GM10266 (cell line): ENCODE data around the gene SEPTIN5.

Source experiments
- DNase-seq: peaks from one replicate; pipeline ENCODE4 v3.0.0; 2012; ENCODE audit errors: extremely low spot score
- TF ChIP-seq, protein P1 (sequence below): IDR thresholded peaks from 2 replicates; pipeline ENCODE4 v1.5.1; 2012; ENCODE audit warnings: mild to moderate bottlenecking, low read depth; ENCODE audit not compliant: control insufficient read depth, insufficient read depth; ENCODE audit errors: missing control alignments

The SEPTIN5 gene

DNA sequence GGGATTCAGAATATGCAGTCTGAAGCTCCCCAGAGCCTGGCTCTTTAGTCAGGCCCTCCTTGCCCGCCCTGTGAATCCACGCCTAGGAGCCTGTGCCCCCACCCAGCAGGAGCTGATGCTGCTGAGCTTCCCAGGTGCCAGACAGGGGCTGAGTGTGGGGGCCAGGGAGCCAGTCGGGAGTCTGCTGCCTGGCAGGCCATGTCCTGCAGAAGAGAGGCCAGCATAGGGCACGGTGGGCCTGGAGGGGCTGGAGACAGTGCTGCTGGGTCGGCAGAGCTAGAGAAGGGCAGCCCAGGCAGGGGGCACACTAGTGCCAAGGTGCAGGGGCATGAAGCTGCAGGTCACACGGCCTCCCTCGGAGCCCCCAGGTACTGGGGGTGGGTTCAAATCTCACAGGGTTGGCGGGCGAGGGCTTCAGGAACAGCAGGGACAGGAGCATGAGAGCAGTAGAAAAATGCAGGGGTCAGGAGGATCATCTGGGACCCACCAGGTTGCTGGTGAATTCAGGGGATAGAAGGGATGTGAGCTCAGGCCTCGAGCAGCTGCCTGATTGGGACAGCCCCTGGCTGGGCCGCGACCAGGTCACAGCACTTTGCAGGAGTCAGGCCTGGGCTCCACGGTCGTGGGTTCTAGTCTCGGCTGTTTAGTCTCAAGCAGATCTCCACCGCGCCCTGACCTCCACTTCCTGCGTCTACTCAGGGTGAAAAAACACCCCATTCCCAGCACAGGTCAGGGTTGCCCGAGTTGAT is 4.1 kb upstream of the SEPTIN5 start:
- TF ChIP-seq, protein P1, sequence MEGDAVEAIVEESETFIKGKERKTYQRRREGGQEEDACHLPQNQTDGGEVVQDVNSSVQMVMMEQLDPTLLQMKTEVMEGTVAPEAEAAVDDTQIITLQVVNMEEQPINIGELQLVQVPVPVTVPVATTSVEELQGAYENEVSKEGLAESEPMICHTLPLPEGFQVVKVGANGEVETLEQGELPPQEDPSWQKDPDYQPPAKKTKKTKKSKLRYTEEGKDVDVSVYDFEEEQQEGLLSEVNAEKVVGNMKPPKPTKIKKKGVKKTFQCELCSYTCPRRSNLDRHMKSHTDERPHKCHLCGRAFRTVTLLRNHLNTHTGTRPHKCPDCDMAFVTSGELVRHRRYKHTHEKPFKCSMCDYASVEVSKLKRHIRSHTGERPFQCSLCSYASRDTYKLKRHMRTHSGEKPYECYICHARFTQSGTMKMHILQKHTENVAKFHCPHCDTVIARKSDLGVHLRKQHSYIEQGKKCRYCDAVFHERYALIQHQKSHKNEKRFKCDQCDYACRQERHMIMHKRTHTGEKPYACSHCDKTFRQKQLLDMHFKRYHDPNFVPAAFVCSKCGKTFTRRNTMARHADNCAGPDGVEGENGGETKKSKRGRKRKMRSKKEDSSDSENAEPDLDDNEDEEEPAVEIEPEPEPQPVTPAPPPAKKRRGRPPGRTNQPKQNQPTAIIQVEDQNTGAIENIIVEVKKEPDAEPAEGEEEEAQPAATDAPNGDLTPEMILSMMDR: no peak
- no peak for DNase-seq

DNA sequence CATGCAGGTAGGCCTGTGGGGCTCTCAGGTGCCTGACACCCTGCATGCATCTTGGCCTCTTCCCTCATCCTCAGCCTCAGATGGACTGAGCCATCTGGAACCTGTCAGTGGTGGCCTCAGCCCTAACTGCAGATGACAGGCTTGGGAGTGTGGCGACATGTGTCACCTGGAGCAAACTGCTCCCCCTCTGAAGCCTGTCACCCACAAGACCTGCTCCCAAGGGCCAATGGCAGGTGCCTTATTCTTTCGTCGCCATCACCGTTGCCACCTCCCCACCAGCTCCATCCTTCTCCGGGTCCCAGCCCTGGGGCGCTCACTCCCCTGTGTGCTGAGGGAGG is 3.6 kb upstream of the SEPTIN5 start:
- TF ChIP-seq, protein P1: no peak
- no peak for DNase-seq

DNA sequence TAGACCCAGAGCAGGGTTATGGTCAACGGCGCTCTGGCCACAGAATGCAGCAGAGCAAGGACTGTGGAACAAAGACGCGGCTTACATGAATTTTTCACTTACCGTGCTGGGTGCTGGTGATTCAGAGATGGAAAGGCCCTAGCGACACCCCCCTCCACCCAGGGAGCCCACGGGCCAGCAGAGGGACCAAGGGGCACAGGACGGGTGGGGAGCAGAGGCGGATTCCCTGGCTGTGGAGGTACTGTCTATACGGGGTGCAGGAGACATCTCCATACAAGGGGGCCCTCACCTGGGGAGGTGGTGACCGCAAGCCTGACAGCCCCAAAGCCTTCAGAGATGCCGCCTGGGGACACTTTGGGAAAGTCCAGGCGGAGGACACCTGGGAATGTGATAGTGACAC is 1.1 kb upstream of the SEPTIN5 start:
- DNase-seq: no peak
- TF ChIP-seq, protein P1: no peak

DNA sequence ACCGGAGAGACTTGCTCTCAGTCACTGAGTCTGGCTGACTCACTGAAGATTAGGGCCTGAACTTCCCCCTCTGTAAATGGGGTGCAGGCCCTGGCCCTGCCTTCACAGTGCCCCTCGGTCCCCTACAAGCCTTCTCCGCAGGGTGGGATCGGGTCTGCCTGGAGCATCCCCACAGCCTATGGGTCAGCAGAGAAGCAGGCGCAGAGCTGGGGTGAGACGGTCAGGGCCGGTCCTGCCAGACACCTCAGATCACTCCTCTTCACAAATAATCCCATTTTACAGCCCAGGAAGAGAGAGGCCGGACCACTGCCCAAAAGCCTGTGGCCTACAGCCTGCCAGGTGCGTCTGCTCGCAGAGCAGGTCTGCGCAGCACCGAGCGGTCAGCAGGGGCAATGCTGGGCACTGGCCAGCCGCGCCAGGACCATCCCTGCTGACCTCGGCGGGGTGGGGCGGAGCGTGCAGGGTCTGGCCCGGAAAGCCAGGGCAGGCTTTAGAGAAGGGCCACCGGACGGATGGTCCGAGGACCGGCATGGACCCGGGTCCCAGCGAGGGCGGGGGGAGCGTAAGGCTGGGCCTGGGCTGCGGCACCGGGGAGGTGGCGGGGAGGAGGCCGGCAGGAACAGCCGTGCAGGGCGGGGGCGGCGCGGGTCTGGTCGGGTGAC is 522 bp upstream of the SEPTIN5 start:
- no peak for DNase-seq
- TF ChIP-seq, protein P1: no peak

DNA sequence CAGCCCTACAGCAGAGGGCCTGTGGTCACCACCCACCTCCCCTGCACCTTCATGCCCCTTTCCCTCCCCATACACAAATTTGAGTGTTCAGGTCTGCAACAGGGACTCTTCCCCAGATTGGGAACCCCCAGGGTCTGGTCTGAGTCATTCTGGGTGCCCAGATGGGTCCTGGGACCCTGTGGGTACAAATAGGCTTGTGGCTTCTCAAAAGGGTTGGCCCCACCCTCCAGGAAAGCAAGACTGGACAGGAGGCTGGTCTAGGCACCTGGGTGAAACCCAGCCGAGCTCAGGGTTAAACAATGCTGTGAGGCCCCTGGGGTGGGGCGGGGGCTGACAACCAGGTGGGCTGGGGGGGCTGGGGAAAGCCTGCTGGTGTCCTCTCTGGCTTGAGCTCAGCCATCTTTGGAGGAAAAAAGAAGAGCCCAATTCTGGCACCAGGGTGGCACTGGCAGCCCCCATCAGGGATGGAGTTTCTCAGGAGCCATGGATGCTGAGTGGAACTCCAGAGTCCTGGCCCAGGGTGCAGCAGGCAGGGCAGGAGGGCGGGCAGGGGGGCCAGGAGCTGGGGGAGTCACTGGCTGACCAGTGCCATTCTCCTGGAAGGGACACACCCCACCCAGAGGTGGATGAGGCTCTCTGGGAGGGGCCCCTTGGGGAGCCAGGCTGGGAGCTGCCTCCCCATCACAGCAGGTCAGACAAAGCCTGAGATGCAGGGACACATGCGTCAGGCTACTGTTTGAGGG is 1.1 kb downstream of the SEPTIN5 start:
- TF ChIP-seq, protein P1: no peak
- no peak for DNase-seq

DNA sequence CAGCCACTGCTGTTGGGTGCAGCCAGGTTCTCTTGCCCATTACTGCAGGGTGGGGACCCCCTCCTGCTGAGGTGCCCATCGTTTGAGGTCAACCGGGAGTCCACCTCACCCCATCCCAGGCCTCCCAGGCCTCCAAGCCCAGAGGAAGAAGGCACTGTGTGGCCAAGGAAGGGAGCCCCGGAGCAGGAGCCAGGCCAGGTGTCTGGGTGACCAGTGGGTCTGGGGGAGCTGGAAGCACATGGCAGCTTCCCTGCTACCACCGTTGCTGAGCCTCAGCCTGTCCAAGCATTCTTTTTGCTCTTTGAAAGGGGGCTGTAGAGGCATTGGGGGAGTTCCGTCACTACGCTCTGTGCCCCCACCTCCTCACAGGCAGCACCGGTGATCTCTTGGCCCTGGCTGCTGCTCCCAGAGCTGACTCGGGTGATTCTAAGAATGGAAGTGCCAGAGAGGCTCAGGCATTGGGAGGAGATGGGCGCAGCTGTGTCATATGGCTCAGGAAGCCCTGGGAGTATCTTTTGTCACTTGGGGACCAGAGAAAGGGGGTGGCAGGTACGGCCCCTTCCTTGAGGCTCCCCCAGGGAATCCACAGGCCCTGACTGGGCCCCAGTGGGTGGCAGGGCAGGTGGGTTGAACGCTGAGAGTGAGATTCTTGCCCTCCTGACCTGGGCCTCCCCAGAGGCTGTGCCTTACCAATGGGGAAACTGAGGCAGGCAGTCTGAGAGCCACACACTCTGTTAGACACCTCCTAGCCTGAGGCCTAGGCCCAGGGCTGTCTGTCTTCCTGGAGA is 1.9 kb downstream of the SEPTIN5 start:
- TF ChIP-seq, protein P1: no peak
- no peak for DNase-seq
